ENCODE data around the gene CD40. TPM values are rescaled to one million over a fixed set of nuclear protein-coding genes. Genes with fewer than 3 reads are reported as not detected.

The CD40 gene
- total and polyA plus RNA-seq, 2 of the 4 experiments (the other 2 are of a cell fraction): 0.36 to 0.92 TPM

DNA sequence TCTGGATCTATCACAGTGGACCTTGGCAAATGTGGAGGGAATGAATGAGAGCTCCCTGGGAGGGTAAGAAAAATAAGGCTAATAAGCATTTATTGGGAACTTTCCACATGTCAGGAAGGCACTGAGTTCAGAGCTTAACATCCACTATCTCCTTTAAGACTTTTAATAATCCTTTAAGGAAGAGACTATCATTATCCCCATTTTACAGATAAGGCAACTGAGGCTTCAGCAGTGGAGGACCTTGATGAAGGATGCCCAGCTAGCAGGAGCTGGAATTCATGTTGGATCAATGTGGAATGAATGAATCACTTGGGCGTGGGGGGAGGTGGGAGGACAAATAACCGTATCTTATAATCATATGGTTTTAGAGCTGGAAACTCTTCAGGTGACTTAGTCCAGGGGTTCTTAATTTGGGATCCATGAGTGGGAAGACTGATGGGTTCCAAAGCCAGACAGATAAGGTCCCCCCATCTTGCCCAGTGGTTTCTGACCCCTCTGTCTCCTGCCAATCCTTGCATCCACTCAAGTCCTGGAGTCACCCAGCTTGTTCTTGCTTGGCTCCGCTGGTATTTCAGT is 54.9 kb downstream of the CD40 start:
- no peak overlapping the region for H3K9ac ChIP-seq (ENCODE audit: low read depth, low read length)
- no peak overlapping the region for H3K27ac ChIP-seq (ENCODE audit: insufficient read depth, low read length)
- H2AK9ac ChIP-seq (replicated peaks; ENCODE audit: low read depth, low read length, poor library complexity): no peak overlapping the region
- no CpG with 5 or more reads among the region's 3 CpGs for WGBS, 2 experiments (ENCODE audit: extremely low coverage in 2 of 2, insufficient read length in 1 of 2)
- H3K79me1 ChIP-seq (ENCODE audit: low read depth in 1 of 2, low read length in 2 of 2): no peaks in the 10 kb centered on the region
- H3K9me1 ChIP-seq (ENCODE audit: insufficient read depth, low read length): 0 out of 2 replicates have a peak, but pooled peaks cover 2% of the 10 kb centered on the region
- no peak overlapping the region for H4K91ac ChIP-seq (ENCODE audit: insufficient read depth, low read depth, low read length)
- CTCF ChIA-PET: no interaction called here
- no peak overlapping the region for H3K56ac ChIP-seq (ENCODE audit: extremely low read depth, insufficient read depth, low read length)
- intact Hi-C loops (cut with micrococcal nuclease) (no loop called here), in situ Hi-C loops (cut with MboI; ENCODE audit: low sequenced_read_pairs) (no loop called here), dilution Hi-C loops (cut with HindIII; ENCODE audit: low sequenced_read_pairs, unreplicated experiment) (no loop called here)
- no peak overlapping the region for H3K4me3 ChIP-seq (ENCODE audit: insufficient read depth, low read depth, low read length)
- no peak overlapping the region for H3K4ac ChIP-seq (ENCODE audit: low read depth, low read length)
- H2BK15ac ChIP-seq (ENCODE audit: low read depth, low read length): no peak overlapping the region
- POLR2A ChIA-PET (ENCODE audit: unreplicated experiment): no interaction called here
- H4K8ac ChIP-seq (ENCODE audit: low read depth in 2 of 2, low read length in 2 of 2): no peak overlapping the region
- ATAC-seq (ENCODE audit: low read depth) (no peak), DNase-seq (no peak)
- H3K4me1 ChIP-seq (ENCODE audit: control insufficient read depth, insufficient read depth, low read length): no peaks in the 10 kb centered on the region
- H2AK5ac ChIP-seq (ENCODE audit: low read depth, low read length): no peak overlapping the region
- H4K20me1 ChIP-seq (ENCODE audit: insufficient read depth, low read length): no peaks in the 10 kb centered on the region
- H3K23ac ChIP-seq (ENCODE audit: low read depth, low read length): no peak overlapping the region
- H3K14ac ChIP-seq (replicated peaks; ENCODE audit: low read depth, low read length): no peak overlapping the region
- no peak overlapping the region for H3K18ac ChIP-seq (ENCODE audit: low read depth, low read length)
- no peak overlapping the region for H3K4me2 ChIP-seq (ENCODE audit: low read depth, low read length)
- no peak for TF ChIP-seq SMC3 (IDR thresholded peaks at IDR 0.05; ENCODE audit: low read depth, low read length)
- no peak for TF ChIP-seq RCOR1 (IDR thresholded peaks at IDR 0.05; ENCODE audit: insufficient replicate concordance, low read length)
- no peak for TF ChIP-seq CTCF (conservative IDR thresholded peaks at IDR 0.05; ENCODE audit: low read depth, low read length)
- no peak for TF ChIP-seq MXI1 (IDR thresholded peaks at IDR 0.05; ENCODE audit: borderline replicate concordance, low read depth, low read length)
- TF ChIP-seq BHLHE40 (IDR thresholded peaks at IDR 0.05; ENCODE audit: low read depth, low read length): no peak
- TF ChIP-seq, protein P1, sequence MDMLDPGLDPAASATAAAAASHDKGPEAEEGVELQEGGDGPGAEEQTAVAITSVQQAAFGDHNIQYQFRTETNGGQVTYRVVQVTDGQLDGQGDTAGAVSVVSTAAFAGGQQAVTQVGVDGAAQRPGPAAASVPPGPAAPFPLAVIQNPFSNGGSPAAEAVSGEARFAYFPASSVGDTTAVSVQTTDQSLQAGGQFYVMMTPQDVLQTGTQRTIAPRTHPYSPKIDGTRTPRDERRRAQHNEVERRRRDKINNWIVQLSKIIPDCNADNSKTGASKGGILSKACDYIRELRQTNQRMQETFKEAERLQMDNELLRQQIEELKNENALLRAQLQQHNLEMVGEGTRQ (IDR thresholded peaks at IDR 0.05; ENCODE audit: low read depth, low read length): no peak
- no peak for TF ChIP-seq NFE2L2 (IDR thresholded peaks at IDR 0.05; ENCODE audit: low read depth, low read length)
- TF ChIP-seq FOS (IDR thresholded peaks at IDR 0.05; ENCODE audit: low read depth, low read length): no peak
- TF ChIP-seq CHD1 (IDR thresholded peaks at IDR 0.05; ENCODE audit: low read depth, low read length): no peak
- TF ChIP-seq CEBPB (IDR thresholded peaks at IDR 0.05; ENCODE audit: low read depth, low read length): no peak
- TF ChIP-seq POLR2A (IDR thresholded peaks at IDR 0.05; ENCODE audit: low read depth, low read length): no peak
- TF ChIP-seq RFX5 (IDR thresholded peaks at IDR 0.05; ENCODE audit: low read depth, low read length): no peak
- no peak for TF ChIP-seq MAZ (IDR thresholded peaks at IDR 0.05; ENCODE audit: borderline replicate concordance, low read depth, low read length)
- TF ChIP-seq RAD21 (IDR thresholded peaks at IDR 0.05; ENCODE audit: low read length): no peak
- TF ChIP-seq MAFK (IDR thresholded peaks at IDR 0.05; ENCODE audit: low read depth, low read length): no peak
- TF ChIP-seq ELK1 (IDR thresholded peaks at IDR 0.05; ENCODE audit: borderline replicate concordance, low read depth, low read length): no peak
- no peaks in the 10 kb centered on the region for H3K36me3 ChIP-seq (ENCODE audit: control insufficient read depth, insufficient read depth, low read length)
- H2BK20ac ChIP-seq (ENCODE audit: low read depth, low read length): no peak overlapping the region
- peaks cover 40% of the 10 kb centered on the region for H3K27me3 ChIP-seq (ENCODE audit: control insufficient read depth, insufficient read depth, low read length)
- H2BK120ac ChIP-seq (ENCODE audit: low read depth, low read length): no peak overlapping the region
- BruUV-seq (replicated peaks): no TSS peak
- no peak overlapping the region for H2BK5ac ChIP-seq (ENCODE audit: low read depth, low read length, poor library complexity, severe bottlenecking)
- H3K9me3 ChIP-seq (ENCODE audit: control insufficient read depth, insufficient read depth, low read length): no peaks in the 10 kb centered on the region
- no peak overlapping the region for H2AFZ ChIP-seq (replicated peaks; ENCODE audit: low read length, poor library complexity)
- H4K5ac ChIP-seq (ENCODE audit: low read depth, low read length): no peak overlapping the region

All from IMR-90 (cell line).